IMR-90 (cell line): ENCODE results near the gene RAB3IL1. TPM values are rescaled to one million over a fixed set of nuclear protein-coding genes. Genes with fewer than 3 reads are reported as not detected.

Experiments used
- ATAC-seq: fragments of 200-7000 bp; cut with Tn5 transposase; 2 replicates; pipeline ENCODE4 v1.9.1; 2020; ENCODE audit warnings: low read depth, mild to moderate bottlenecking, moderate library complexity
- BruUV-seq: library from RNA; stranded (reverse); fragments of 400-500 nt; replicated peaks from 2 replicates; lab custom pipeline; 2021; lab: Mats Ljungman, UMichigan
- CTCF ChIA-PET: fragments of 300-600 bp; formaldehyde crosslinking; extraction: SDS; loops from one replicate; lab custom pipeline; 2021; ENCODE audit warnings: antibody characterized with exemption; lab: Yijun Ruan, JAX
- POLR2A ChIA-PET: fragments of 300-600 bp; sonication (Branson Sonifier 250); formaldehyde crosslinking; loops from one replicate; lab custom pipeline; 2022; ENCODE audit warnings: antibody characterized with exemption; ENCODE audit not compliant: unreplicated experiment; lab: Charles Lee
- DNase-seq: peaks from one replicate; pipeline ENCODE4 v3.0.0; 2013
- H2AFZ ChIP-seq: replicated peaks from 2 replicates; pipeline ENCODE3; 2013; ENCODE audit warnings: low read length, mild to moderate bottlenecking; ENCODE audit not compliant: poor library complexity
- H2AK5ac ChIP-seq: 2 replicates; pipeline ENCODE4 v1.6.1; 2013; ENCODE audit warnings: low read depth, low read length, inconsistent platforms
- H2AK9ac ChIP-seq: replicated peaks from 2 replicates; pipeline ENCODE3; 2013; ENCODE audit warnings: mild to moderate bottlenecking, low read depth, low read length, moderate library complexity; ENCODE audit not compliant: poor library complexity
- H2BK120ac ChIP-seq: 2 replicates; pipeline ENCODE4 v1.6.1; 2013; ENCODE audit warnings: low read depth, low read length, inconsistent platforms
- H2BK15ac ChIP-seq: 3 replicates; pipeline ENCODE4 v1.6.1; 2013; ENCODE audit warnings: low read depth, low read length, inconsistent platforms
- H2BK20ac ChIP-seq: 2 replicates; pipeline ENCODE4 v1.6.1; 2013; ENCODE audit warnings: low read depth, mild to moderate bottlenecking, inconsistent platforms, low read length, moderate library complexity
- H2BK5ac ChIP-seq: 2 replicates; pipeline ENCODE4 v1.6.1; 2013; ENCODE audit warnings: mild to moderate bottlenecking, low read depth, low read length, inconsistent platforms; ENCODE audit not compliant: poor library complexity, severe bottlenecking
- H3K14ac ChIP-seq: replicated peaks from 2 replicates; pipeline ENCODE4 v1.6.1; 2013; ENCODE audit warnings: low read depth, low read length, inconsistent platforms
- H3K18ac ChIP-seq: 2 replicates; pipeline ENCODE4 v1.6.1; 2013; ENCODE audit warnings: low read depth, low read length, control low read depth
- H3K23ac ChIP-seq: 2 replicates; pipeline ENCODE4 v1.6.1; 2013; ENCODE audit warnings: low read depth, low read length, inconsistent platforms
- H3K27ac ChIP-seq: 2 replicates; pipeline ENCODE4 v1.5.1; 2013; ENCODE audit warnings: mild to moderate bottlenecking, control low read depth, low read length; ENCODE audit not compliant: insufficient read depth
- H3K27me3 ChIP-seq: 2 replicates; pipeline ENCODE4 v1.6.1; 2013; ENCODE audit warnings: low read length; ENCODE audit not compliant: control insufficient read depth, insufficient read depth
- H3K36me3 ChIP-seq: 2 replicates; pipeline ENCODE4 v1.6.1; 2013; ENCODE audit warnings: low read length, mixed read lengths; ENCODE audit not compliant: control insufficient read depth, insufficient read depth
- H3K4ac ChIP-seq: 2 replicates; pipeline ENCODE4 v1.6.1; 2013; ENCODE audit warnings: low read depth, low read length, inconsistent platforms
- H3K4me1 ChIP-seq: 2 replicates; pipeline ENCODE4 v1.6.1; 2013; ENCODE audit warnings: low read length, mixed read lengths; ENCODE audit not compliant: control insufficient read depth, insufficient read depth
- H3K4me2 ChIP-seq: 2 replicates; pipeline ENCODE4 v1.6.1; 2013; ENCODE audit warnings: low read depth, mild to moderate bottlenecking, control low read depth, low read length, moderate library complexity
- H3K4me3 ChIP-seq: 2 replicates; pipeline ENCODE4 v1.5.1; 2013; ENCODE audit warnings: low read depth, mild to moderate bottlenecking, control low read depth, low read length, moderate library complexity; ENCODE audit not compliant: insufficient read depth
- H3K56ac ChIP-seq: 2 replicates; pipeline ENCODE4 v1.6.1; 2013; ENCODE audit warnings: low read length, inconsistent platforms; ENCODE audit not compliant: insufficient read depth; ENCODE audit errors: extremely low read depth
- H3K79me1 ChIP-seq, 2 experiments: 2 replicates each; pipeline ENCODE4 v1.6.1; 2013; ENCODE audit warnings: low read length in 2 of 2, inconsistent platforms in 1 of 2, low read depth in 1 of 2
- H3K9ac ChIP-seq: 2 replicates; pipeline ENCODE4 v1.6.1; 2013; ENCODE audit warnings: low read depth, low read length, control low read depth
- H3K9me1 ChIP-seq: 2 replicates; pipeline ENCODE4 v1.6.1; 2013; ENCODE audit warnings: low read length, inconsistent platforms; ENCODE audit not compliant: insufficient read depth
- H3K9me3 ChIP-seq: 2 replicates; pipeline ENCODE4 v1.6.1; 2013; ENCODE audit warnings: low read length; ENCODE audit not compliant: control insufficient read depth, insufficient read depth
- H4K20me1 ChIP-seq: 2 replicates; pipeline ENCODE4 v1.6.1; 2013; ENCODE audit warnings: low read length, inconsistent platforms; ENCODE audit not compliant: insufficient read depth
- H4K5ac ChIP-seq: 2 replicates; pipeline ENCODE4 v1.6.1; 2013; ENCODE audit warnings: mild to moderate bottlenecking, low read depth, low read length, control low read depth
- H4K8ac ChIP-seq, 2 experiments: 2 replicates each; pipeline ENCODE4 v1.6.1; 2013; ENCODE audit warnings: low read depth in 2 of 2, low read length in 2 of 2, control low read depth in 1 of 2, inconsistent platforms in 1 of 2
- H4K91ac ChIP-seq: 2 replicates; pipeline ENCODE4 v1.6.1; 2013; ENCODE audit warnings: low read depth, low read length, inconsistent platforms; ENCODE audit not compliant: insufficient read depth
- BHLHE40 ChIP-seq: fragments of 150-350 bp; IDR thresholded peaks from 2 replicates; pipeline ENCODE4 v1.6.1; 2016; ENCODE audit warnings: mild to moderate bottlenecking, low read depth, low read length
- CTCF ChIP-seq: conservative IDR thresholded peaks from 2 replicates; pipeline ENCODE4 v1.5.1; 2012; ENCODE audit warnings: mild to moderate bottlenecking, low read depth, low read length, improper control_type of control experiment
- FOS ChIP-seq: fragments of 150-350 bp; IDR thresholded peaks from 2 replicates; pipeline ENCODE4 v1.6.1; 2016; ENCODE audit warnings: low read depth, low read length
- MAFK ChIP-seq: IDR thresholded peaks from 2 replicates; pipeline ENCODE4 v1.6.1; 2012; ENCODE audit warnings: low read depth, low read length, improper control_type of control experiment
- MAZ ChIP-seq: IDR thresholded peaks from 2 replicates; pipeline ENCODE4 v1.6.1; 2012; ENCODE audit warnings: low read depth, mild to moderate bottlenecking, low read length, improper control_type of control experiment, moderate library complexity, borderline replicate concordance
- NFE2L2 ChIP-seq: fragments of 150-350 bp; IDR thresholded peaks from 2 replicates; pipeline ENCODE4 v1.6.1; 2016; ENCODE audit warnings: low read depth, mild to moderate bottlenecking, low read length
- POLR2A ChIP-seq: IDR thresholded peaks from 2 replicates; pipeline ENCODE4 v1.6.1; 2012; ENCODE audit warnings: mild to moderate bottlenecking, low read depth, low read length
- RAD21 ChIP-seq: IDR thresholded peaks from 2 replicates; pipeline ENCODE4 v1.6.1; 2012; ENCODE audit warnings: low read length, improper control_type of control experiment
- RCOR1 ChIP-seq: IDR thresholded peaks from 2 replicates; pipeline ENCODE4 v1.6.1; 2012; ENCODE audit warnings: mild to moderate bottlenecking, low read length, improper control_type of control experiment; ENCODE audit not compliant: insufficient replicate concordance
- RFX5 ChIP-seq: IDR thresholded peaks from 2 replicates; pipeline ENCODE4 v1.8.0; 2012; ENCODE audit warnings: low read depth, mild to moderate bottlenecking, low read length, moderate library complexity
- SMC3 ChIP-seq: fragments of 150-350 bp; IDR thresholded peaks from 2 replicates; pipeline ENCODE4 v1.6.1; 2016; ENCODE audit warnings: low read depth, mild to moderate bottlenecking, antibody characterized with exemption, low read length, moderate library complexity
- USF2 ChIP-seq: fragments of 150-350 bp; IDR thresholded peaks from 2 replicates; pipeline ENCODE4 v1.6.1; 2017; ENCODE audit warnings: mild to moderate bottlenecking, antibody characterized with exemption, low read length, low read depth
- WGBS, 2 experiments: methylation state at CpG; one replicate each; pipeline versions ENCODE4 v1.1.5 to v1.1.7; 2013; ENCODE audit warnings: missing lambda C conversion rate in 2 of 2; ENCODE audit not compliant: insufficient read length in 1 of 2; ENCODE audit errors: extremely low coverage in 2 of 2; 5-methylcytosine and 5-hydroxymethylcytosine counted together
- dilution Hi-C: fragments of 300-500 bp; cut with HindIII; formaldehyde crosslinking; loops from one replicate; pipeline ENCODE4 v1.14.3; 2018; ENCODE audit warnings: low sequenced_read_pairs; ENCODE audit not compliant: unreplicated experiment
- in situ Hi-C: fragments of 300-500 bp; cut with MboI; formaldehyde crosslinking; loops from 3 replicates; pipeline ENCODE4 v1.14.3; 2019; ENCODE audit warnings: low sequenced_read_pairs, inconsistent platforms, mixed read lengths
- intact Hi-C: fragments of 100-400 bp; cut with micrococcal nuclease; formaldehyde crosslinking; loops from 2 replicates; pipeline ENCODE4 v1.10.0; 2022
- polyA plus RNA-seq, 3 experiments: library from polyadenylated mRNA; depleted of rRNA; stranded (reverse); fragments of >200 nt; gene quantifications; 2 replicates each; pipeline ENCODE4 v1.2.3, GENCODE V29; 2012; ENCODE audit warnings: low replicate concordance in 1 of 3
- total RNA-seq: library from RNA; depleted of rRNA; stranded (reverse); fragments of >200 nt; gene quantifications from 2 replicates; pipeline ENCODE4 v1.2.3, GENCODE V29; 2012

Gene RAB3IL1
- total and polyA plus RNA-seq, 2 of the 4 experiments (the other 2 are of a cell fraction): 0.72 to 1.9 TPM

DNA sequence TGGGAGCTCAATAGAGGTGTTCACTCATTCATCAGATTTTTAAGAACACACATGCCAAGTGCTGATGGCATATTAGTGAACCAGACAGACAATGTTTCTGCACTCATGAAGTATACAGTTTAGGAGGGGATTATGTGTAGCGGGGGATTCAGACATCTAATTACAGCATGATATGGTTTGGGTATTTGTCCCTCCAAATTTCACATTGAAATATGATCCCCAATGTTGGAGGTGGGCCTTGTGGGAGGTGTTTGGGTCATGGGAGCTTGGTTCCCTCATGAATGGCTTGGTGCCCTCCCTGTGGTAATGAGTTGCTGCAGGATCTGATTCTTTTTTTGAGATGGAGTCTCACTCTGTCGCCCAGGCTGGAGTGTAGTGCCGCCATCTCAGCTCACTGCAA is 8.9 kb upstream of the RAB3IL1 start:
- Histone ChIP-seq H2BK5ac (no peak overlapping the region), H3K4ac (no peak overlapping the region), H3K79me1 (no peaks in the 10 kb centered on the region), H2AK9ac (no peak overlapping the region), H4K8ac (no peak overlapping the region), H4K91ac (no peak overlapping the region), H3K4me2 (no peak overlapping the region), H4K5ac (no peak overlapping the region), H4K20me1 (no peaks in the 10 kb centered on the region), H2AFZ (no peak overlapping the region), H2BK15ac (no peak overlapping the region), H2AK5ac (no peak overlapping the region), H3K9ac (no peak overlapping the region), H3K4me1 (peaks cover 16% of the 10 kb centered on the region; the same call in 1 of the 2 replicates), H3K23ac (no peak overlapping the region), H3K9me1 (no peaks in the 10 kb centered on the region), H3K36me3 (no peaks in the 10 kb centered on the region), H3K9me3 (no peaks in the 10 kb centered on the region), H2BK120ac (no peak overlapping the region), H3K14ac (no peak overlapping the region), H3K18ac (no peak overlapping the region), H3K27me3 (peaks cover 8% of the 10 kb centered on the region), H2BK20ac (no peak overlapping the region), H3K4me3 (no peak overlapping the region), H3K27ac (no peak overlapping the region), H3K56ac (no peak overlapping the region)
- DNase-seq (no peak), ATAC-seq (no peak)
- no TSS peak for BruUV-seq
- dilution Hi-C loops: no loop called here
- WGBS, 2 experiments: 100% methylated on average over 1 of the region's 3 CpGs; no CpG with 5 or more reads in 1 of the 2 experiments
- intact Hi-C loops: no loop called here
- no peak for TF ChIP-seq RAD21
- no peak for TF ChIP-seq BHLHE40
- no peak for TF ChIP-seq SMC3
- TF ChIP-seq RFX5: no peak
- TF ChIP-seq CTCF: no peak
- TF ChIP-seq FOS: no peak
- no peak for TF ChIP-seq USF2
- no peak for TF ChIP-seq POLR2A
- TF ChIP-seq RCOR1: no peak
- TF ChIP-seq NFE2L2: no peak
- no peak for TF ChIP-seq MAZ
- no peak for TF ChIP-seq MAFK
- CTCF ChIA-PET: interaction anchor here (1.7 kb wide), 1 partner anchor 156 kb away, joined by 7 read pairs; no protein-coding TSS in a partner anchor
- POLR2A ChIA-PET: interaction anchor here (0.7 kb wide), 1 partner anchor 8 kb away, joined by 4 read pairs; no protein-coding TSS in a partner anchor
- in situ Hi-C loops: no loop called here
